Left lung (tissue), 10 donors: ENCODE measurements around the gene RBPMS2. TPM values are rescaled to one million over a fixed set of nuclear protein-coding genes. Genes with fewer than 3 reads are reported as not detected.

Experiments
- ATAC-seq: fragments of 200-7000 bp; cut with Tn5 transposase; one replicate; pipeline ENCODE4 v1.9.1; 2020; ENCODE audit warnings: moderate library complexity
- DNase-seq, 4 donors: peaks; one replicate each; pipeline ENCODE4 v3.0.0-alpha.2; 2013 to 2020
- H3K27ac ChIP-seq, 2 donors: fragments of 200-600 bp; sonication (generic) in 1 of 2; one replicate each; pipeline versions ENCODE4 v1.5.0 to v1.8.0; 2020 to 2021
- H3K27me3 ChIP-seq, 2 donors: fragments of 200-600 bp; sonication (generic) in 1 of 2; one replicate each; pipeline versions ENCODE4 v1.5.0 to v1.8.0; 2020 to 2021
- H3K36me3 ChIP-seq, 2 donors: fragments of 200-600 bp; sonication (generic) in 1 of 2; one replicate each; pipeline versions ENCODE4 v1.5.0 to v1.8.0; 2020 to 2021
- H3K4me1 ChIP-seq, 2 donors: fragments of 200-600 bp; one replicate each; pipeline ENCODE4 v1.8.0; 2021
- H3K4me3 ChIP-seq, 2 donors: fragments of 200-600 bp; sonication (generic) in 1 of 2; one replicate each; pipeline versions ENCODE4 v1.5.0 to v1.8.0; 2020 to 2021; ENCODE audit warnings: mild to moderate bottlenecking in 1 of 2
- H3K9me3 ChIP-seq, 2 donors: fragments of 200-600 bp; sonication (generic) in 1 of 2; one replicate each; pipeline versions ENCODE4 v1.5.0 to v1.8.0; 2020 to 2021
- CTCF ChIP-seq, 2 donors: fragments of 200-600 bp; sonication (generic) in 1 of 2; IDR thresholded peaks; one replicate each; pipeline versions ENCODE4 v1.5.0 to v1.8.0; 2021; ENCODE audit warnings: antibody characterized with exemption in 2 of 2
- intact Hi-C, 2 donors: fragments of 100-400 bp; cut with DNase I; formaldehyde crosslinking; loops; one replicate each; pipeline versions ENCODE4 v1.11.2 to v1.14.2; 2022
- polyA plus RNA-seq, 6 donors: library from polyadenylated mRNA; unstranded; fragments of 120-200 nt; gene quantifications; one replicate each; pipeline ENCODE4 v1.2.1, GENCODE V29; 2013; ENCODE audit not compliant: insufficient read length in 6 of 6
- total RNA-seq, 2 donors: library from RNA; stranded (reverse); fragmentation: NEBNext Ultra II Directional; extraction: Animal tissue kit (Norgen Biotek cat#: 25700); gene quantifications; one replicate each; pipeline ENCODE4 v1.2.1, GENCODE V29; 2021
- donor health status: DM: no; HTN: yes; CAD: no.
- donor health status: DM: no; HTN: no; CAD: no.

RBPMS2 gene
- total and polyA plus RNA-seq, 8 donors = 3.7 to 12.7 (median 6.8) TPM

- Histone ChIP-seq H3K9me3 (no peaks in the 10 kb centered on the region), H3K27ac (no peak overlapping the region), H3K4me1 (no peaks in the 10 kb centered on the region), H3K27me3 (no peaks in the 10 kb centered on the region), H3K4me3 (no peak overlapping the region), H3K36me3 (no peaks in the 10 kb centered on the region)
- TF ChIP-seq CTCF (IDR thresholded peaks at IDR 0.05) = no peak
- intact Hi-C loops = no loop called here
- DNase-seq = no peak
- no peak for ATAC-seq
Observed at GRCh38 chr15:64755427-64755940, 19.9 kb downstream of the RBPMS2 start.

DNA sequence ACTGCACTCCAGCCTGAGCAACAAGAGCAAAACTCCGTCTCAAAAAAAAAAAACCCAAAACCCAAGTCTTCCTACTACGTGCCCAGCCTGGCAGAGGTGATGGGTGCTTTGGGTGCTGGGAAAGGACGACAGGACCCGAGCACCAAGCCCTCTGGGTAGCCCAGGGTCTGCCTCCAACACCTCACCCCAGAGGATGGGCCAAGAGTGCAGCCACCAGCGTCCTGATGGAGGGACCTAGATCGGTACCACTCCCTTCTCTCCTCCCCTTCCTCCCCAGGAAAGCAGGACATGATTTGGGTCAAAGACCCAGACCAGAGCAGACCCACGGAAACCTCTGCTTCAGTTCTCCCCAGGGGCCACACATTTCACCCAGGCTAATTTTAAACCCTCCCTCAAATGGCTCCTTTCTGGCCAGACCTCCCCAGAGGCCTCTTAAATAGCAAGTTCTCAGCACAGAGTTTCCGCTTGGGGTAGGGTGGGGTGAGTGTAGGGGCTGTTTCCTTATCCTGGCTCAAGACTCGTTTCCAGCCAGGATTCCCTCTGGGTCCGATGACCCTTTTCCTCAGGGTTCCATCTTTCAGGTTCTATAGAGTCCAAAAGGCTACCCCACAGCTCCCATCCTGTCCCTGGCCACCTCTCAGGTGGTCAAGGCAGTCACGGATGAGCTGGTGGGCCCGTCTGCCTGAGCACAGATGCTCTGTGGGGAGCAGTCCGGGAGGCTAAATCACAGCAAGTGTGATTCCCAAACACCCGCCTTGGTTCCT lies 20.5 kb downstream of the RBPMS2 start:
- no peak for ATAC-seq
- Histone ChIP-seq H3K4me1 (no peaks in the 10 kb centered on the region), H3K4me3 (no peak overlapping the region), H3K27me3 (no peaks in the 10 kb centered on the region), H3K9me3 (no peaks in the 10 kb centered on the region), H3K27ac (no peak overlapping the region), H3K36me3 (no peaks in the 10 kb centered on the region)
- TF ChIP-seq CTCF (IDR thresholded peaks at IDR 0.05) = no peak
- intact Hi-C loops = no loop called here
- no peak for DNase-seq

DNA sequence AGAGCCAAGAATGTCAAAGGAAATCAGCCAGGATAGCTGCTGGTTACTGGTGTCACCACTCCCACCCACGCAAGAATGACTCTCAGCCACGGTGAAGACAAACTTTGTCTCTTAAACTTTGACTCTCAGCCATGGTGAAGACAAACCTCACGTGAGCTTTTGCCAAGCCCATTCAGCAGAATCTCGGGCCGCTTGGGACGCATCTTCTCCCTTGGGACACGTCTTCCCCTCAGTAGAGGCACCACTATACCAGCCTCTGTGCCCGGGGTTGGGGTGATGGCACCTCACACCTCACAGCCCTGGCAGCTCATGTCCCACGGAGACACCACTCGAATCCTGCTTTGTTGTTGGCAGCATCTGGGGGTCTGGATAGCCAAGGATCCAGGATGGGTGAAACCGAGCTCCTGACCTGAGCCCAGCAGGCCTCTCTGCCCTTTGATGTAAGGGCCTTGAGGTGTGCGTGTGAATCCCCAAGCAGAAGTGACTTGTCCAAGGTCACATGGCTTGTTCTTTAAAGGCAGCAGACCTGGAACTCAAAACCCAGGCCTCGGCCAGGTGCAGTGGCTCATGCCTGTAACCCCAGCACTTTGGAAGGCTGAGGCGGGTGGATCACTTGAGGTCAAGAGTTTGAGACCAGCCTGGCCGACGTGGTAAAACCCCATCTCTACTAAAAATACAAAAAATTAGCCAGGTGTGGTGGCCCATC lies 21.8 kb downstream of the RBPMS2 start:
- intact Hi-C loops = no loop called here
- H3K4me1 ChIP-seq = no peaks in the 10 kb centered on the region
- H3K4me3 ChIP-seq = no peak overlapping the region
- H3K9me3 ChIP-seq = no peaks in the 10 kb centered on the region
- no peak for TF ChIP-seq CTCF (IDR thresholded peaks at IDR 0.05)
- H3K36me3 ChIP-seq = no peaks in the 10 kb centered on the region
- no peak overlapping the region for H3K27ac ChIP-seq
- H3K27me3 ChIP-seq = no peaks in the 10 kb centered on the region
- no peak for ATAC-seq
- no peak for DNase-seq

GRCh38 chr15:64751464-64751863 lies 23.9 kb downstream of the RBPMS2 start:
- DNase-seq (no peak), ATAC-seq (no peak)
- no peaks in the 10 kb centered on the region for H3K36me3 ChIP-seq
- no peaks in the 10 kb centered on the region for H3K4me1 ChIP-seq
- intact Hi-C loops = no loop called here
- TF ChIP-seq CTCF (IDR thresholded peaks at IDR 0.05) = no peak
- no peaks in the 10 kb centered on the region for H3K9me3 ChIP-seq
- no peak overlapping the region for H3K4me3 ChIP-seq
- H3K27me3 ChIP-seq = peaks cover 0 to 5% of the 10 kb centered on the region in 2 donors
- H3K27ac ChIP-seq = no peak overlapping the region

DNA sequence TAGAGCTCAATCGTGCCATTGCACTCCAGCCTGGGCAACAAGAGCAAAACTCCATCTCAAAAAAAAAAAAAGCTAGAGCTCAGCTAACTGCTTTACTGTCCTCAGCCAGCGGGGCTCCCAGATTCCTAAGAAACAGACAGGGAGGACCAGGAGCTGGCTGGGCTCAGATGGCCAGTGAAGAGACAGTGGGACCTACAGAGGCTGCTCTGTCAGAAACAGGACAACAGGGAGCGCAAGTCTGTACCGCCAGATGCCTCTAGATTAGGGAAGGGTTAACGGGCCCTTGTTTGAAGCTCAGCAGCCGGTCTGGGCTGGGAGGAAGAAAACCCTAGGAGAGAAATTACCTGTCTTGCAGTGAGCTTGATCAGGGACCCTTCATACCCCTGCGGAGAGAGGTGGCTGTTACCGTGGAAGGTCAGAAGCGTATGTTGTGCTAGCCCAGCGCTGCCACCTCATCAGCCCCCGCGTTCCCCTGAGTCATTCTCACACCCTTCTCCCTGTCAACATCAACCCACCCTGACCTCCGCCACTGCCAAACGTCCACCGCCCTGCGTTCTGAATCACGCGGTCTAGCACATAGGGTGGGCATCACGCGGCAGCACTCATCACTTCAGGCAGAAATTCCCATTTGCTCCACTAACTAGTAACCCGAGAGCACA lies 25.3 kb downstream of the RBPMS2 start:
- Histone ChIP-seq H3K4me3 (no peak overlapping the region), H3K4me1 (no peaks in the 10 kb centered on the region), H3K36me3 (no peaks in the 10 kb centered on the region), H3K9me3 (no peaks in the 10 kb centered on the region), H3K27me3 (peaks cover 0 to 5% of the 10 kb centered on the region in 2 donors), H3K27ac (no peak overlapping the region)
- TF ChIP-seq CTCF (IDR thresholded peaks at IDR 0.05) = no peak
- no peak for ATAC-seq
- DNase-seq = no peak
- intact Hi-C loops = no loop called here
